Activated CD4-positive, alpha-beta memory T cell treated with anti-CD3 and anti-CD28 coated beads, Interleukin-2, amount 10 ng/mL, durations not matched to agents 7 days and 5 days (primary cell): ENCODE measurements around the gene F13A1. TPM values are rescaled to one million over a fixed set of nuclear protein-coding genes. Genes with fewer than 3 reads are reported as not detected.
"Not testable (repeated sequence)": the region's sequence is repeated elsewhere in the genome, so short reads cannot be mapped to it uniquely, and the experiment has no call there.

Experiments
- CTCF ChIA-PET: fragments of 350-600 bp; sonication (Branson Sonifier 250); formaldehyde crosslinking; loops from one replicate; lab custom pipeline; 2021; ENCODE audit warnings: antibody characterized with exemption, inconsistent platforms; lab: Charles Lee
- POLR2A ChIA-PET: fragments of 350-600 bp; sonication (Branson Sonifier 250); formaldehyde crosslinking; loops from one replicate; lab custom pipeline; 2021; ENCODE audit warnings: antibody characterized with exemption; lab: Charles Lee
- DNase-seq: peaks from one replicate; pipeline ENCODE4 v3.0.0-alpha.2; 2020
- H3K27ac Mint-ChIP-seq: one replicate; pipeline ENCODE4 v1.8.0; 2021; ENCODE audit warnings: mild to moderate bottlenecking, mixed read lengths
- H3K27me3 Mint-ChIP-seq: one replicate; pipeline ENCODE4 v1.8.0; 2021; ENCODE audit warnings: mixed read lengths
- H3K36me3 Mint-ChIP-seq: one replicate; pipeline ENCODE4 v1.8.0; 2021; ENCODE audit warnings: low read depth, mixed read lengths
- H3K4me1 Mint-ChIP-seq: one replicate; pipeline ENCODE4 v1.8.0; 2021; ENCODE audit warnings: mixed read lengths
- H3K4me3 Mint-ChIP-seq: one replicate; pipeline ENCODE4 v1.8.0; 2021; ENCODE audit warnings: mild to moderate bottlenecking, mixed read lengths
- H3K9me3 Mint-ChIP-seq: one replicate; pipeline ENCODE4 v1.8.0; 2021; ENCODE audit warnings: mixed read lengths
- total RNA-seq, 2 experiments: library from RNA; stranded (reverse); gene quantifications; one replicate each; pipeline ENCODE4 v1.2.3, GENCODE V29; 2021

Gene F13A1
- total RNA-seq, 2 experiments from 2014 or later = not detected

DNA sequence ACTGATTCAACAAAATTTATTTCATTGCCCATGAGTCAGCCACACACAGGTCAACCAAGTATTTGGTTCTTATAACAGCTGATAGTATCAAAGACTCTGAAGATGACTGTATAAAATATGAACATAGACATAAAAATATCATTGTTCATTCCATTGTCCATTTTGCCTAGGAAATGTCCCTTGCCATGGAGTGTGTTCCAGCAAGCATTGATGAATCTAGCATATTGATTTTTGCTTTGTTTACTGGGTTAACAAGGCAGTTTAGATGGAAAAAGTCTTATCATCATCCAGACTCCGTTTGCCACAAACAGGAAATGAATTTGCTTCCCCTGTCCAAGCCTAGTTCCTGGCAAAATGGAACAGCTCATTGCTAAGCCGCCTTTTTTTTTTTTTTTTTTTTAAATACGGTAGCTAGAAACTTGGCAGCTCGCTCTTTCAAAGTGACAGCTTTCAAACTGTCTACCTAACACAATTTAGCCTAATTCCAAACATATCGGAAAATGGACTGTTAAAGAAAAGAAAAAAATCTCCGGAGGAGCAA, 7.5 kb downstream of the F13A1 start:
- ChIA-PET CTCF (no interaction called here), POLR2A (no interaction called here)
- Mint-ChIP-seq H3K4me1 (no peaks in the 10 kb centered on the region), H3K4me3 (no peak overlapping the region), H3K36me3 (no peaks in the 10 kb centered on the region), H3K27me3 (peaks cover 9% of the 10 kb centered on the region), H3K9me3 (no peaks in the 10 kb centered on the region), H3K27ac (no peak overlapping the region)
- no peak for DNase-seq

- ChIA-PET POLR2A (no interaction called here), CTCF (interaction anchor here (1.3 kb wide), 1 partner anchor 11 kb away, joined by 3 read pairs; no protein-coding TSS in a partner anchor)
- Mint-ChIP-seq H3K36me3 (no peaks in the 10 kb centered on the region), H3K4me1 (no peaks in the 10 kb centered on the region), H3K27me3 (peaks cover 5% of the 10 kb centered on the region), H3K4me3 (no peak overlapping the region), H3K27ac (no peak overlapping the region), H3K9me3 (no peaks in the 10 kb centered on the region)
- DNase-seq = no peak
Measured at GRCh38 chr6:6305575-6305974, 14.9 kb downstream of the F13A1 start.

- H3K27ac Mint-ChIP-seq, CTCF ChIA-PET, H3K4me1 Mint-ChIP-seq, POLR2A ChIA-PET, DNase-seq, H3K27me3 Mint-ChIP-seq, H3K9me3 Mint-ChIP-seq, H3K36me3 Mint-ChIP-seq, H3K4me3 Mint-ChIP-seq: not testable (repeated sequence)
Measured at GRCh38 chr6:6300383-6300782, 20.1 kb downstream of the F13A1 start.

- Mint-ChIP-seq H3K4me3 (no peak overlapping the region), H3K36me3 (no peaks in the 10 kb centered on the region), H3K27ac (no peak overlapping the region), H3K27me3 (peaks cover 7% of the 10 kb centered on the region), H3K9me3 (no peaks in the 10 kb centered on the region), H3K4me1 (no peaks in the 10 kb centered on the region)
- ChIA-PET POLR2A (no interaction called here), CTCF (no interaction called here)
- no peak for DNase-seq
Measured at GRCh38 chr6:6293317-6293716, 27.1 kb downstream of the F13A1 start.

- Mint-ChIP-seq H3K27ac (no peak overlapping the region), H3K9me3 (no peaks in the 10 kb centered on the region), H3K4me3 (no peak overlapping the region), H3K36me3 (no peaks in the 10 kb centered on the region), H3K4me1 (no peaks in the 10 kb centered on the region), H3K27me3 (peaks cover 9% of the 10 kb centered on the region)
- POLR2A ChIA-PET = no interaction called here
- CTCF ChIA-PET = no interaction called here
- no peak for DNase-seq
Measured at GRCh38 chr6:6287415-6287814, 33.0 kb downstream of the F13A1 start.

DNA sequence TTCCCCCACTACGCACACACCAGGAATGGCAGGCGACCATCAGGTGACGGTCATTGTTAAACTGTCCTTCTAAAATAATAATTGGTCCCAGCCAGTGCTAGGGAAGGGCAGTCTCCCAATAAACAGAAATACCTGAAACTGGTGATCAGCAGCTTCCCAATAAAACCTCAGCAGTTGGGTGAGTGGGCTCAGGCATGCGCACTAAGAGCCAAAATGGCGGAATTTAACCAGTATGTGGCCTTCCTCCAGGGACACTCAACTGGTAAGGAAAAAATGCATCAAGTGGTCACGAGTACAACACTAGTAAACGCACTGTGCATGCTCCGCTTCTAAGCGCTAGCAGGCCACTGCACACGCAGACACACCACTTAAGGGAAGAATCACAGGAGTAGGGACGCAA, 34.8 kb downstream of the F13A1 start:
- Mint-ChIP-seq H3K27ac (no peak overlapping the region), H3K36me3 (no peaks in the 10 kb centered on the region), H3K9me3 (no peaks in the 10 kb centered on the region), H3K27me3 (peaks cover 6% of the 10 kb centered on the region), H3K4me3 (no peak overlapping the region), H3K4me1 (no peaks in the 10 kb centered on the region)
- ChIA-PET CTCF (no interaction called here), POLR2A (no interaction called here)
- DNase-seq = no peak

- no peaks in the 10 kb centered on the region for H3K4me1 Mint-ChIP-seq
Measured at GRCh38 chr6:6284221-6284966, 36.1 kb downstream of the F13A1 start.

DNA sequence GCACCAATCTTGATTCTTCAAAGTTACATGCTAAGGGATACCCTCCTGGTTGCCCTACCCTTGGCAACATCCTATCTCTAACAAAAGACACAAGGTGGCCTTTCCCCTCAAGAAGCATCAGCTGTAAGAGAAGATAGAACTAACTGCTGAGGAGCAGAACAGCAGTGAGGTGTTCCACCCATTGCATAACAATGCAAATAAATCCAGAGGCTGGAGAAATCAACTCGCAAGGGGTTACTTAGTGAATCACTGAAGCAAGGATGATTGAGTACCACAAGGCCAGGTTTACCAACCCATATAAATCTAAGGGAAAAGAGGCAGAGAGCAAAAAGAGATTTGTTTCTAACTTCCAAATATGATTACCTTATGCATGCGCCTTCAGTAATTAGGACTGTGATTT, 36.7 kb downstream of the F13A1 start:
- ChIA-PET CTCF (no interaction called here), POLR2A (no interaction called here)
- DNase-seq = no peak
- Mint-ChIP-seq H3K4me1 (no peaks in the 10 kb centered on the region), H3K9me3 (no peaks in the 10 kb centered on the region), H3K27ac (no peak overlapping the region), H3K4me3 (no peak overlapping the region), H3K36me3 (no peaks in the 10 kb centered on the region), H3K27me3 (peaks cover 2% of the 10 kb centered on the region)

More at GRCh38 chr6:6284221-6284966, 36.1 kb downstream of the F13A1 start:
- H3K4me3 Mint-ChIP-seq = no peak overlapping the region
- no peak for DNase-seq
- no peak overlapping the region for H3K27ac Mint-ChIP-seq
- POLR2A ChIA-PET = no interaction called here
- H3K9me3 Mint-ChIP-seq = no peaks in the 10 kb centered on the region
- peaks cover 2% of the 10 kb centered on the region for H3K27me3 Mint-ChIP-seq
- CTCF ChIA-PET = no interaction called here
- H3K36me3 Mint-ChIP-seq = no peaks in the 10 kb centered on the region

GRCh38 chr6:6282716-6283115, 37.7 kb downstream of the F13A1 start:
- H3K4me1 Mint-ChIP-seq = no peaks in the 10 kb centered on the region
- peaks cover 8% of the 10 kb centered on the region for H3K27me3 Mint-ChIP-seq
- H3K36me3 Mint-ChIP-seq = no peaks in the 10 kb centered on the region
- no peak for DNase-seq
- H3K4me3 Mint-ChIP-seq = no peak overlapping the region
- ChIA-PET CTCF (no interaction called here), POLR2A (no interaction called here)
- no peak overlapping the region for H3K27ac Mint-ChIP-seq
- H3K9me3 Mint-ChIP-seq = no peaks in the 10 kb centered on the region

GRCh38 chr6:6277413-6277812, 43.0 kb downstream of the F13A1 start:
- POLR2A ChIA-PET = no interaction called here
- H3K4me1 Mint-ChIP-seq = no peaks in the 10 kb centered on the region
- no peak for DNase-seq
- H3K9me3 Mint-ChIP-seq = no peaks in the 10 kb centered on the region
- H3K4me3 Mint-ChIP-seq = no peak overlapping the region
- no peak overlapping the region for H3K27ac Mint-ChIP-seq
- CTCF ChIA-PET = no interaction called here
- H3K36me3 Mint-ChIP-seq = no peaks in the 10 kb centered on the region
- H3K27me3 Mint-ChIP-seq = peaks cover 8% of the 10 kb centered on the region

DNA sequence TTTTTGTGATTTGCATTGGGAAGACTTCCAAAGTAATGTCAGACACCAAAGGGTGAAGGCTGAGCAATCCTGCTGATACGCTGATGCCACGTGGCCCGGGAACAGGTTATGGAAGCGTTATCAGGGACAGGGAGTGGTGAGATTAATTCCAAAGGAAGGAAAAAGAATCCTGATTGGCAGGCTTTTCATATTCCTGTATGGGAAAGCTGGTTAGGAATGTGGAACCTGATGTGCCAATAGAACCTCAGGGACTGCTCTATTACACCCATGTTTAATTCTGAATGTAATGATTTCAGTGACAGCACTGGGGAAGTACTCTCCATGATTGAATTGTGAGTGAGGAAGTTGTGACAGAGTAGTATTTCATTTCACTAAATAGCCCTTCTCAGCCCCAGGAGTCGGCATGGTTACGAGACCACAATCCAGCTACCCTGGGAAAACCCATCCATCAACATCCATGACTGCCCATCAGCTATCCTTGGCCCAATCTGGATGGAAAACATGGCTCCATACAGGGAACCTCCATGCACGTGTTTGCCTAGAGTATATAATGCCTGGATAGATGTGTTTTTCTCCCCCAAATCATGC, 49.4 kb downstream of the F13A1 start:
- Mint-ChIP-seq H3K36me3 (no peaks in the 10 kb centered on the region), H3K4me3 (no peak overlapping the region), H3K9me3 (no peaks in the 10 kb centered on the region), H3K4me1 (no peaks in the 10 kb centered on the region), H3K27me3 (peaks cover 2% of the 10 kb centered on the region), H3K27ac (no peak overlapping the region)
- POLR2A ChIA-PET = no interaction called here
- CTCF ChIA-PET = no interaction called here
- no peak for DNase-seq

- Mint-ChIP-seq H3K9me3 (no peaks in the 10 kb centered on the region), H3K4me3 (no peak overlapping the region), H3K27ac (no peak overlapping the region), H3K36me3 (no peaks in the 10 kb centered on the region), H3K4me1 (no peaks in the 10 kb centered on the region), H3K27me3 (peaks cover 3% of the 10 kb centered on the region)
- no peak for DNase-seq
- POLR2A ChIA-PET = no interaction called here
- CTCF ChIA-PET = no interaction called here
Measured at GRCh38 chr6:6260196-6260722, 60.2 kb downstream of the F13A1 start.

DNA sequence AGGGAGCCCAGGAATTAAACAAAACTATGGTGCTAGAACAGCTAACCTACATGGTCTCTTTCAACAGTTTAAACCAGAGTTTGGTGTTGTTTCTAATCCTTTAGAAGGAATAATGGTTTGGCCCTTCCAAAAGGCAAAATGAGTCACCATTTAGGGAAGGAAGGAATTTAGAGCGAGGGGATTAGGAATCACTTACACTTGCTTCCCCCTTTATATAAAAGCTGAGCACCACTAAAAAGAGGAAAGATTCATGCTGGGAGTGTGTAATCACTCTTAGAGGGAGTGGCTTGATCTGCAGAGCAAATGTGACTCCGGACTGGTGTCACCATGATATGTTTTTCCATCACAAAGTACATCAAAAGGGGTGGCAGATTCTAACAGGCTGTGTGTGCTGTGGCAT, 63.6 kb downstream of the F13A1 start:
- Mint-ChIP-seq H3K27me3 (peaks cover 3% of the 10 kb centered on the region), H3K4me1 (no peaks in the 10 kb centered on the region), H3K4me3 (no peak overlapping the region), H3K9me3 (no peaks in the 10 kb centered on the region), H3K27ac (no peak overlapping the region), H3K36me3 (no peaks in the 10 kb centered on the region)
- ChIA-PET POLR2A (no interaction called here), CTCF (no interaction called here)
- DNase-seq = no peak
